Measurements from ENCODE around the gene MGA.

GRCh38 chr15:41805711-41806110 is 145.5 kb downstream of the MGA start:
- TF ChIP-seq CTCF (IDR thresholded peaks at IDR 0.05) (no peak), POLR2A (IDR thresholded peaks at IDR 0.05) (no peak), EP300 (IDR thresholded peaks at IDR 0.05) (no peak)

All from tibial nerve (tissue), 4 donors.